ENCODE measurements around the gene TRAF6.
A peak's percentile ranks its signal among the peaks of the same experiment; 100 is the strongest.

TRAF6 gene

GRCh38 chr11:36449561-36450096 is 60.4 kb downstream of the TRAF6 start:
- no peak for TF ChIP-seq MAX (IDR thresholded peaks at IDR 0.05)
- no peak for TF ChIP-seq REST (IDR thresholded peaks at IDR 0.05; ENCODE audit: low read depth)
- TF ChIP-seq TEAD4 (IDR thresholded peaks at IDR 0.05), result no peak
- no peak for TF ChIP-seq EGR1 (IDR thresholded peaks at IDR 0.05)
- TF ChIP-seq YY1 (IDR thresholded peaks at IDR 0.05; ENCODE audit: low read depth), result no peak
- no peak for TF ChIP-seq TAF1 (IDR thresholded peaks at IDR 0.05; ENCODE audit: low read depth)
- no peak for TF ChIP-seq CREB1 (IDR thresholded peaks at IDR 0.05; ENCODE audit: low read depth)
- TF ChIP-seq CEBPB (IDR thresholded peaks at IDR 0.05), result no peak

GRCh38 chr11:36447947-36448346 is 62.1 kb downstream of the TRAF6 start:
- TF ChIP-seq TEAD4 (IDR thresholded peaks at IDR 0.05), result peak; percentile 89
- no peak for TF ChIP-seq RAD21 (IDR thresholded peaks at IDR 0.05; ENCODE audit: low read depth)
- TF ChIP-seq MAX (IDR thresholded peaks at IDR 0.05), result peak; percentile 31; the same call in 1 of the 2 replicates
- TF ChIP-seq CEBPB (IDR thresholded peaks at IDR 0.05), result no peak
- TF ChIP-seq TCF12 (IDR thresholded peaks at IDR 0.05; ENCODE audit: low read depth), result peak; percentile 66
- TF ChIP-seq EP300 (IDR thresholded peaks at IDR 0.05; ENCODE audit: borderline replicate concordance), result no peak
- TF ChIP-seq CREB1 (IDR thresholded peaks at IDR 0.05; ENCODE audit: low read depth), result no peak
- peak; percentile 85 for TF ChIP-seq NFIC (IDR thresholded peaks at IDR 0.05)
- no peak for TF ChIP-seq USF1 (IDR thresholded peaks at IDR 0.05)
- TF ChIP-seq TAF1 (IDR thresholded peaks at IDR 0.05; ENCODE audit: low read depth), result no peak

- TF ChIP-seq CEBPB (IDR thresholded peaks at IDR 0.05) (peak; percentile 72), RAD21 (IDR thresholded peaks at IDR 0.05; ENCODE audit: low read depth) (no peak), TEAD4 (IDR thresholded peaks at IDR 0.05) (peak; percentile 31; the same call in 1 of the 2 replicates)
These were observed 62.6 kb downstream of the TRAF6 start for GRCh38 chr11:36447514-36447913.

- TF ChIP-seq TEAD4 (IDR thresholded peaks at IDR 0.05) (no peak), USF1 (IDR thresholded peaks at IDR 0.05) (no peak), FOXM1 (IDR thresholded peaks at IDR 0.05; ENCODE audit: borderline replicate concordance, low read depth) (no peak), MAX (IDR thresholded peaks at IDR 0.05) (no peak), YY1 (IDR thresholded peaks at IDR 0.05; ENCODE audit: low read depth) (no peak), NFIC (IDR thresholded peaks at IDR 0.05) (no peak), CREB1 (IDR thresholded peaks at IDR 0.05; ENCODE audit: low read depth) (no peak), TAF1 (IDR thresholded peaks at IDR 0.05; ENCODE audit: low read depth) (no peak), REST (IDR thresholded peaks at IDR 0.05; ENCODE audit: low read depth) (no peak), CEBPB (IDR thresholded peaks at IDR 0.05) (no peak), RAD21 (IDR thresholded peaks at IDR 0.05; ENCODE audit: low read depth) (no peak), EGR1 (IDR thresholded peaks at IDR 0.05) (no peak), ZBTB7A (IDR thresholded peaks at IDR 0.05; ENCODE audit: low read depth) (no peak), TCF12 (IDR thresholded peaks at IDR 0.05; ENCODE audit: low read depth) (no peak), EP300 (IDR thresholded peaks at IDR 0.05; ENCODE audit: borderline replicate concordance) (no peak)
These were observed 63.9 kb downstream of the TRAF6 start for GRCh38 chr11:36446135-36446534.

GRCh38 chr11:36443661-36444060 is 66.4 kb downstream of the TRAF6 start:
- no peak for TF ChIP-seq YY1 (IDR thresholded peaks at IDR 0.05; ENCODE audit: low read depth)
- TF ChIP-seq RAD21 (IDR thresholded peaks at IDR 0.05; ENCODE audit: low read depth), result no peak
- TF ChIP-seq CEBPB (IDR thresholded peaks at IDR 0.05), result no peak
- TF ChIP-seq ZBTB7A (IDR thresholded peaks at IDR 0.05; ENCODE audit: low read depth), result no peak
- no peak for TF ChIP-seq REST (IDR thresholded peaks at IDR 0.05; ENCODE audit: low read depth)
- no peak for TF ChIP-seq NFIC (IDR thresholded peaks at IDR 0.05)
- no peak for TF ChIP-seq EP300 (IDR thresholded peaks at IDR 0.05; ENCODE audit: borderline replicate concordance)
- TF ChIP-seq TCF12 (IDR thresholded peaks at IDR 0.05; ENCODE audit: low read depth), result no peak
- TF ChIP-seq FOXM1 (IDR thresholded peaks at IDR 0.05; ENCODE audit: borderline replicate concordance, low read depth), result no peak
- no peak for TF ChIP-seq EGR1 (IDR thresholded peaks at IDR 0.05)
- no peak for TF ChIP-seq MAX (IDR thresholded peaks at IDR 0.05)
- TF ChIP-seq TEAD4 (IDR thresholded peaks at IDR 0.05), result no peak
- no peak for TF ChIP-seq USF1 (IDR thresholded peaks at IDR 0.05)
- no peak for TF ChIP-seq CREB1 (IDR thresholded peaks at IDR 0.05; ENCODE audit: low read depth)
- no peak for TF ChIP-seq TAF1 (IDR thresholded peaks at IDR 0.05; ENCODE audit: low read depth)
